PC-3 (cell line): ENCODE measurements around the gene ACVRL1. TPM values are rescaled to one million over a fixed set of nuclear protein-coding genes. Genes with fewer than 3 reads are reported as not detected.

Experiments
- ATAC-seq: fragments of 200-7000 bp; cut with Tn5 transposase; 2 replicates; pipeline ENCODE4 v1.9.1; 2020; ENCODE audit warnings: mild to moderate bottlenecking, moderate library complexity
- BruUV-seq: library from RNA; stranded (reverse); fragments of 400-500 nt; replicated peaks from 2 replicates; lab custom pipeline; 2021; lab: Mats Ljungman, UMichigan
- CTCF ChIA-PET: fragments of 300-600 bp; sonication (Branson Sonifier 250); formaldehyde crosslinking; loops from one replicate; lab custom pipeline; 2022; ENCODE audit warnings: antibody characterized with exemption; lab: Charles Lee
- POLR2A ChIA-PET: fragments of 300-600 bp; sonication (Branson Sonifier 250); formaldehyde crosslinking; loops from one replicate; lab custom pipeline; 2022; ENCODE audit warnings: antibody characterized with exemption; ENCODE audit not compliant: unreplicated experiment; lab: Charles Lee
- DNase-seq: peaks from one replicate; pipeline ENCODE4 v3.0.0-alpha.2; 2015
- H2AFZ ChIP-seq: fragments of 300-600 bp; sonication (generic); 2 replicates; pipeline ENCODE4 v1.6.0; 2016; ENCODE audit warnings: antibody characterized with exemption, low read length
- H3F3A ChIP-seq: fragments of 300-600 bp; sonication (generic); one replicate; pipeline ENCODE4 v1.6.0; 2017; ENCODE audit warnings: antibody characterized with exemption, low read length, control low read depth, mild to moderate bottlenecking; ENCODE audit not compliant: unreplicated experiment
- H3K27ac ChIP-seq: fragments of 300-600 bp; sonication (generic); 2 replicates; pipeline ENCODE4 v1.5.1; 2016; ENCODE audit warnings: mild to moderate bottlenecking, low read length
- H3K27me3 ChIP-seq: fragments of 300-600 bp; sonication (generic); 2 replicates; pipeline ENCODE4 v1.6.1; 2016; ENCODE audit warnings: low read length, mixed read lengths
- H3K36me3 ChIP-seq: fragments of 300-600 bp; sonication (generic); 2 replicates; pipeline ENCODE4 v1.6.1; 2016; ENCODE audit warnings: low read depth, mixed run types, low read length, mixed read lengths
- H3K4me1 ChIP-seq: fragments of 300-600 bp; sonication (generic); 2 replicates; pipeline ENCODE4 v1.5.1; 2016; ENCODE audit warnings: low read length; ENCODE audit not compliant: insufficient read depth
- H3K4me2 ChIP-seq: fragments of 300-600 bp; sonication (generic); 2 replicates; pipeline ENCODE4 v1.6.0; 2016; ENCODE audit warnings: low read length
- H3K4me3 ChIP-seq: fragments of 300-600 bp; sonication (generic); 2 replicates; pipeline ENCODE4 v1.5.1; 2016; ENCODE audit warnings: mild to moderate bottlenecking, low read length, mixed read lengths
- H3K79me2 ChIP-seq: fragments of 300-600 bp; sonication (generic); 2 replicates; pipeline ENCODE4 v1.6.1; 2017; ENCODE audit warnings: low read length, mixed read lengths
- H3K9ac ChIP-seq: fragments of 300-600 bp; sonication (generic); 2 replicates; pipeline ENCODE4 v1.6.0; 2016; ENCODE audit warnings: mild to moderate bottlenecking, low read length
- H3K9me2 ChIP-seq: fragments of 300-600 bp; sonication (generic); replicated peaks from 2 replicates; pipeline ENCODE4 v1.6.1; 2016; ENCODE audit warnings: mixed run types, low read length, mixed read lengths
- H3K9me3 ChIP-seq: fragments of 300-600 bp; sonication (generic); 2 replicates; pipeline ENCODE4 v1.6.1; 2016; ENCODE audit warnings: low read length, mixed read lengths
- H4K20me1 ChIP-seq: fragments of 300-600 bp; sonication (generic); 2 replicates; pipeline ENCODE4 v1.6.1; 2016; ENCODE audit warnings: low read length, mixed read lengths
- CTCF ChIP-seq: fragments of 300-600 bp; sonication (generic); conservative IDR thresholded peaks from 2 replicates; pipeline ENCODE4 v1.5.1; 2017; ENCODE audit warnings: antibody characterized with exemption, low read depth, mild to moderate bottlenecking, low read length
- EZH2 ChIP-seq: fragments of 300-600 bp; sonication (generic); IDR thresholded peaks from one replicate; pipeline ENCODE4 v1.6.1; 2017; ENCODE audit warnings: antibody characterized with exemption, mild to moderate bottlenecking, low read length; ENCODE audit not compliant: unreplicated experiment
- EZH2phosphoT487 ChIP-seq: fragments of 300-600 bp; sonication (generic); IDR thresholded peaks from 2 replicates; pipeline ENCODE4 v1.6.1; 2018; ENCODE audit warnings: mild to moderate bottlenecking, antibody characterized with exemption, low read length, borderline replicate concordance
- intact Hi-C: fragments of 100-400 bp; cut with micrococcal nuclease; formaldehyde crosslinking; loops from 2 replicates; pipeline ENCODE4 v1.9.0; 2023
- total RNA-seq: library from RNA; depleted of rRNA; stranded (reverse); fragments of >200 nt; gene quantifications from 2 replicates; pipeline ENCODE4 v1.2.3, GENCODE V29; 2014

The ACVRL1 gene
- total RNA-seq, 1 experiment from 2014 or later: not detected

- H3K9me2 ChIP-seq: no peaks in the 10 kb centered on the region
- H3K9me3 ChIP-seq: no peaks in the 10 kb centered on the region
- no peaks in the 10 kb centered on the region for H3K27me3 ChIP-seq
- no TSS peak for BruUV-seq
- H3F3A ChIP-seq: no peaks in the 10 kb centered on the region
- intact Hi-C loops: no loop called here
- no peak overlapping the region for H2AFZ ChIP-seq
- no peaks in the 10 kb centered on the region for H3K79me2 ChIP-seq
- CTCF ChIA-PET: no interaction called here
- no peak overlapping the region for H3K4me2 ChIP-seq
- TF ChIP-seq EZH2 (no peak), EZH2phosphoT487 (no peak), CTCF (no peak)
- ATAC-seq (no peak), DNase-seq (no peak)
- no peaks in the 10 kb centered on the region for H3K36me3 ChIP-seq
- no peaks in the 10 kb centered on the region for H3K4me1 ChIP-seq
- H4K20me1 ChIP-seq: no peaks in the 10 kb centered on the region
- H3K4me3 ChIP-seq: no peak overlapping the region
- POLR2A ChIA-PET: no interaction called here
- no peak overlapping the region for H3K9ac ChIP-seq
- H3K27ac ChIP-seq: no peak overlapping the region
Observed at GRCh38 chr12:51868821-51869495, 38.3 kb upstream of the ACVRL1 start.

DNA sequence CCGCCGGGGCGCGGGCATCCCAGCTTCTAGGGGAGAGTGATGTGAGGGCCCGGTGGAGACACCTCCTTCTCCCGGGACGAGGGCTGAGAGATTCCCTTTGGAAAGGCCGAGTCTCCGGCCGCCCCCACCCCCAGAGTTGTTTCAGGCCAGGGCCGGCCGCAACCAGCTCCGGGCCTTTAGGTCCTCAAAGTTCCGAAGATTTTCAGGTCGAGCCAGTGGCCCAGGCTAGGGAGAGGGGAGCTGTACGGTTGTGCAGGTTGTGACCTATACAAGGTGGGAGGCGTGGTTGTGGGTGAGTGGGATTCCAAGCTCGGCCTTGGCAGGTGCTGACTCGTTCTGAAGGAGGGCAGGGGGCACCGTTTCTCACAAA lies 37.8 kb upstream of the ACVRL1 start:
- ATAC-seq (no peak), DNase-seq (no peak)
- ChIA-PET POLR2A (no interaction called here), CTCF (no interaction called here)
- H2AFZ ChIP-seq: no peak overlapping the region
- no peaks in the 10 kb centered on the region for H3K9me3 ChIP-seq
- H4K20me1 ChIP-seq: no peaks in the 10 kb centered on the region
- H3K9me2 ChIP-seq: no peaks in the 10 kb centered on the region
- H3K9ac ChIP-seq: no peak overlapping the region
- TF ChIP-seq EZH2 (no peak), CTCF (no peak), EZH2phosphoT487 (no peak)
- no peaks in the 10 kb centered on the region for H3K4me1 ChIP-seq
- H3K79me2 ChIP-seq: no peaks in the 10 kb centered on the region
- no TSS peak for BruUV-seq
- no peak overlapping the region for H3K4me3 ChIP-seq
- H3F3A ChIP-seq: no peaks in the 10 kb centered on the region
- H3K36me3 ChIP-seq: no peaks in the 10 kb centered on the region
- H3K4me2 ChIP-seq: no peak overlapping the region
- H3K27ac ChIP-seq: no peak overlapping the region
- intact Hi-C loops: no loop called here
- no peaks in the 10 kb centered on the region for H3K27me3 ChIP-seq

DNA sequence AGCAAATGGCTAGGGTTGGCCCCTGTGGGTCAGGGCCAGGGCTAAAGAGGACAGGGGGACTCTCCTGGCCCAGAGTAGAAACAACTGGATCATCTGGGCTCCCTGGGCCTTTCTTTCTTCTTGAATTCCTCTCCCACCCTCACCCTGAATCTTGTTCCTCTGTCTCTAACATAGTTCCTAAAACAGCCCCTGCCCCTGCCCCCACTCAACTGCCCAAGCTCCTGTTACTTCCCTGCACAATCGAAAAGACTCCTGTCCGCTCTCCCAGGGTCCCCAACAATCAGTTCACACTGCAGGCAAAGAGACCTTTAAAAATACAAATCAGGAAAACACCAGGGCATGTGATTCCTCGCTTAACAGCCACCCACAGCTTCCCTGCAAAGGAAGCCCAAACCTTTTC lies 37.4 kb upstream of the ACVRL1 start:
- no peak overlapping the region for H2AFZ ChIP-seq
- DNase-seq: no peak
- no peaks in the 10 kb centered on the region for H3K4me1 ChIP-seq
- TF ChIP-seq EZH2: no peak
- TF ChIP-seq CTCF: no peak
- TF ChIP-seq EZH2phosphoT487: no peak
- ATAC-seq: no peak
- no TSS peak for BruUV-seq
- H3K9me2 ChIP-seq: no peaks in the 10 kb centered on the region
- ChIA-PET CTCF (no interaction called here), POLR2A (no interaction called here)
- no peak overlapping the region for H3K4me3 ChIP-seq
- no peaks in the 10 kb centered on the region for H3K9me3 ChIP-seq
- H4K20me1 ChIP-seq: no peaks in the 10 kb centered on the region
- H3K27ac ChIP-seq: no peak overlapping the region
- no peaks in the 10 kb centered on the region for H3K79me2 ChIP-seq
- no peaks in the 10 kb centered on the region for H3K27me3 ChIP-seq
- H3K36me3 ChIP-seq: no peaks in the 10 kb centered on the region
- H3F3A ChIP-seq: no peaks in the 10 kb centered on the region
- H3K9ac ChIP-seq: no peak overlapping the region
- intact Hi-C loops: no loop called here
- no peak overlapping the region for H3K4me2 ChIP-seq
